Measurements from ENCODE around the gene PCMTD2. TPM values are rescaled to one million over a fixed set of nuclear protein-coding genes. Genes with fewer than 3 reads are reported as not detected.

PCMTD2 gene
- total and polyA plus RNA-seq, 2 of the 8 experiments (the other 6 are each of a cell fraction or from before 2014, with no cell fraction given): 21.4 to 55.1 TPM

GRCh38 chr20:64283646-64284045 lies 28.1 kb downstream of the PCMTD2 start (continued):
- TF ChIP-seq CHD7 (IDR thresholded peaks at IDR 0.05; ENCODE audit: insufficient replicate concordance, low read length): no peak
- TF ChIP-seq HDAC6 (IDR thresholded peaks at IDR 0.05; ENCODE audit: low read depth, low read length): no peak
- no peak for TF ChIP-seq KDM4A (IDR thresholded peaks at IDR 0.05; ENCODE audit: low read depth, low read length, severe bottlenecking)
- TF ChIP-seq BCL11A (IDR thresholded peaks at IDR 0.05; ENCODE audit: low read depth in 2 of 2, low read length in 2 of 2): no peak
- no peak for TF ChIP-seq SP2 (IDR thresholded peaks at IDR 0.05; ENCODE audit: low read length)
- no peak for TF ChIP-seq CTBP2 (IDR thresholded peaks at IDR 0.05; ENCODE audit: borderline replicate concordance, insufficient read depth, insufficient read length, low read length)
- TF ChIP-seq SP1 (IDR thresholded peaks at IDR 0.05; ENCODE audit: low read depth, low read length): no peak
- TF ChIP-seq JUND (IDR thresholded peaks at IDR 0.05; ENCODE audit: low read length): no peak
- no peak for TF ChIP-seq KDM1A (IDR thresholded peaks at IDR 0.05; ENCODE audit: borderline replicate concordance, low read length)
- TF ChIP-seq SIRT6 (IDR thresholded peaks at IDR 0.05; ENCODE audit: low read length): no peak
- no peak for TF ChIP-seq FOSL1 (IDR thresholded peaks at IDR 0.05; ENCODE audit: insufficient read depth, low read depth, low read length)
- TF ChIP-seq JUN (IDR thresholded peaks at IDR 0.05; ENCODE audit: low read depth, low read length): no peak
